ENCODE measurements around the gene MYH11.

- no peak for TF ChIP-seq YY1 (IDR thresholded peaks at IDR 0.05; ENCODE audit: insufficient read depth, insufficient read length)
- no peak for TF ChIP-seq SUZ12 (IDR thresholded peaks at IDR 0.05; ENCODE audit: extremely low read depth, insufficient read depth, insufficient read length)
- no peak for TF ChIP-seq ZNF274 (IDR thresholded peaks at IDR 0.05; ENCODE audit: low read depth, low read length)
Measured at GRCh38 chr16:15836965-15837611, 19.7 kb downstream of the MYH11 start.
